T-cell (primary cell): Measurements from ENCODE around the gene CD27. TPM values are rescaled to one million over a fixed set of nuclear protein-coding genes. Genes with fewer than 3 reads are reported as not detected.
"Not testable (repeated sequence)": the region's sequence is repeated elsewhere in the genome, so short reads cannot be mapped to it uniquely, and the experiment has no call there.

Source experiments
- ATAC-seq, 4 experiments: fragments of 200-7000 bp in 3 of 4; fragments of 150-1000 bp in 1 of 4; cut with Tn5 transposase; replicated peaks in 1 of 4; 1 replicate in 3 of 4; 2 replicates in 1 of 4; pipeline ENCODE4 v1.10.0; 2021; ENCODE audit warnings: moderate library complexity in 3 of 4, mild to moderate bottlenecking in 2 of 4, moderate number of reproducible peaks in 1 of 4
- CTCF ChIA-PET, 2 donors: fragments of 300-600 bp; sonication (Branson Sonifier 250); formaldehyde crosslinking; loops; one replicate each; lab custom pipeline; 2022; ENCODE audit warnings: antibody characterized with exemption in 2 of 2; lab: Charles Lee
- POLR2A ChIA-PET, 2 donors: fragments of 300-600 bp; sonication (Branson Sonifier 250); formaldehyde crosslinking; loops; one replicate each; lab custom pipeline; 2022; ENCODE audit warnings: antibody characterized with exemption in 2 of 2; lab: Charles Lee
- DNase-seq, 35 experiments: peaks; one replicate each; pipeline versions ENCODE4 v3.0.0 to v3.0.0-alpha.2; 2013 to 2023
- H3K27ac ChIP-seq: one replicate; pipeline ENCODE4 v1.5.1; 2013; ENCODE audit warnings: low read length
- H3K27me3 ChIP-seq, 2 experiments: replicated peaks in 1 of 2; 1 replicate in 1 of 2; 2 replicates in 1 of 2; pipeline versions ENCODE4 v1.6.1 to v1.7.0; 2013; ENCODE audit warnings: low read length in 1 of 2, mixed read lengths in 1 of 2; ENCODE audit not compliant: control insufficient read depth in 2 of 2, insufficient read depth in 2 of 2; ENCODE audit errors: extremely low read depth in 1 of 2
- H3K36me3 ChIP-seq, 2 donors: 1 replicate in 1 of 2; 2 replicates in 1 of 2; pipeline versions ENCODE4 v1.6.1 to v1.7.0; 2013; ENCODE audit warnings: low read length in 1 of 2; ENCODE audit not compliant: control insufficient read depth in 2 of 2, insufficient read depth in 1 of 2; ENCODE audit errors: extremely low read depth in 1 of 2
- H3K4me1 ChIP-seq, 2 experiments: 1 replicate in 1 of 2; 2 replicates in 1 of 2; pipeline versions ENCODE4 v1.6.1 to v1.7.0; 2013; ENCODE audit warnings: low read length in 2 of 2, mixed read lengths in 1 of 2; ENCODE audit not compliant: insufficient read depth in 2 of 2, control insufficient read depth in 1 of 2; ENCODE audit errors: extremely low read depth in 1 of 2
- H3K4me3 ChIP-seq, 2 donors: 1 replicate in 1 of 2; 2 replicates in 1 of 2; pipeline versions ENCODE4 v1.5.1 to v1.7.0; 2013; ENCODE audit warnings: mild to moderate bottlenecking in 2 of 2, low read length in 1 of 2, moderate library complexity in 1 of 2; ENCODE audit not compliant: control insufficient read depth in 1 of 2; ENCODE audit errors: extremely low read depth in 1 of 2
- H3K9me3 ChIP-seq: 2 replicates; pipeline ENCODE4 v1.7.0; 2013
- H3K27ac Mint-ChIP-seq, 2 donors: one replicate each; pipeline ENCODE4 v1.8.0; 2020 to 2021; ENCODE audit warnings: mild to moderate bottlenecking in 2 of 2, mixed read lengths in 2 of 2
- H3K27me3 Mint-ChIP-seq, 2 donors: one replicate each; pipeline ENCODE4 v1.8.0; 2021 to 2022; ENCODE audit warnings: mixed read lengths in 2 of 2
- H3K36me3 Mint-ChIP-seq: one replicate; pipeline ENCODE4 v1.8.0; 2021; ENCODE audit warnings: mixed read lengths
- H3K4me1 Mint-ChIP-seq, 3 donors: one replicate each; pipeline ENCODE4 v1.8.0; 2020 to 2022; ENCODE audit warnings: mixed read lengths in 3 of 3, mild to moderate bottlenecking in 1 of 3
- H3K4me3 Mint-ChIP-seq, 3 donors: one replicate each; pipeline ENCODE4 v1.8.0; 2020 to 2022; ENCODE audit warnings: mild to moderate bottlenecking in 3 of 3, mixed read lengths in 3 of 3, moderate library complexity in 3 of 3
- H3K9me3 Mint-ChIP-seq, 3 donors: one replicate each; pipeline ENCODE4 v1.8.0; 2020 to 2022; ENCODE audit warnings: mixed read lengths in 3 of 3
- WGBS: methylation state at CpG from one replicate; pipeline ENCODE4 v1.1.5; 2013; ENCODE audit warnings: missing lambda C conversion rate; ENCODE audit not compliant: insufficient coverage; 5-methylcytosine and 5-hydroxymethylcytosine counted together
- total RNA-seq, 35 experiments: library from RNA in 6 of 35; stranded (reverse) in 6 of 35; fragments of 120-200 nt in 1 of 35; gene quantifications; one replicate each; pipeline versions ENCODE4 v1.2.1 to v1.2.4 and lab custom pipeline; 2013 to 2026

Gene CD27
- total RNA-seq, 5 donors from 2014 or later (not counting 1 experiment from before 2014, with no cell fraction given), result 94.0 to 140 (median 138) TPM

DNA sequence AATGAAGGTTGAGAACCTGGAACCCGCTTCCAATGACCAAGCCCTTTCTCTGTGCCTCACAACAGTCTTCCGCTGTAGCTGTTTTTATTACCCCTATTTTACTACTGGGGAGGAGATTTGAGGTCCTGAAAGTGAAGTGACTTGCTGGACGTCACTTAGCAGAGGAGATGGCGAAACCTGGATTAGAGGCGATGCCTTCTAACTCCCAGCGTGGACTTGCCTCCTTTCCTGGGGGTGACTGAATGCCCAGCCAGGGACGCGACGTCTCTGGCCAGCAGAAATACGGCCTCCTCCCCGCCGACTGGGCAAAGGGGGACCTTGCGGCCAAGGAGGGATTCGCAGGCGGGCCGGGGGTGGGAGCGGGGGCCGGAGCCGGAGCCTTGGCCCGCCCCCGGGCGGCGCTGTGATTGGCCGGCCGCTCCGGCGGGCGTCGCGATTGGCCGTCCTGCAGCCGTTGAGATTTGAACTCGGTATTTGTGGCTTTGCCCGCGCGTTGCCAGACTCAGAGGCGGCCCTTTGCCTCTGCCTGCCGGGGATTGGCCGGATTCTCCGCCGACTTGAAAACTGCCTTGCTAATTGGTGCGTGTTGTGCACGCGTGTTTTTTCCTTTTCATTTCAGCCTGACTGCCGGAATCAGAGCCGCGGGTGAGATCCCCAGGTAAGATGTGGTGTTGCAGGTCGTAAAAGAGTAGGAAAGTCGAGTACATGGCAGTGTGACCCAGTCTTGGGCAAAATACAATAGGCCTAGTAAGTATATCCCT is 48.9 kb downstream of the CD27 start, which contains the start of gene NCAPD2:
NCAPD2 (plus strand) TSS at position 606 of the 761 bp plus-strand sequence. CDS start 997 bp downstream, outside the sequence.
- DNase-seq (peak; percentile 86 to 97 (median 94)), ATAC-seq (peak; percentile 86 to 91 (median 90))
- Mint-ChIP-seq H3K4me1 (peaks cover 37 to 40% (median 40%) of the 10 kb centered on the region in 3 donors), H3K4me3 (peak within 1 kb of the TSS; percentile 93 to 97 (median 93)), H3K27me3 (no peaks in the 10 kb centered on the region), H3K9me3 (no peaks in the 10 kb centered on the region), H3K36me3 (peaks cover 17% of the 10 kb centered on the region), H3K27ac (peak within 1 kb of the TSS; percentile 91 to 98)
- under 1% methylated on average over 47 of the region's 49 CpGs for WGBS
- Histone ChIP-seq H3K4me1 (peaks cover 21 to 33% of the 10 kb centered on the region in 2 experiments), H3K27me3 (no peaks in the 10 kb centered on the region), H3K27ac (peak within 1 kb of the TSS; percentile 88), H3K36me3 (peaks cover 0 to 32% of the 10 kb centered on the region in 2 donors), H3K4me3 (peak within 1 kb of the TSS; percentile 94 to 99), H3K9me3 (no peaks in the 10 kb centered on the region)
- POLR2A ChIA-PET, result interaction anchor here (0.6 to 1.4 kb wide), 3 partner anchors 23 to 196 kb away, joined by 3 to 11 read pairs (median 5); partner anchors contain the start of genes VAMP1 (in 1 of the 2) and ZNF384 (in 1 of the 2)
- CTCF ChIA-PET, result interaction anchor here in 1 of 2 donors (0.7 to 2.0 kb wide), 6 partner anchors 23 to 70 kb away, joined by 3 to 10 read pairs (median 4); partner anchors contain the start of gene VAMP1

DNA sequence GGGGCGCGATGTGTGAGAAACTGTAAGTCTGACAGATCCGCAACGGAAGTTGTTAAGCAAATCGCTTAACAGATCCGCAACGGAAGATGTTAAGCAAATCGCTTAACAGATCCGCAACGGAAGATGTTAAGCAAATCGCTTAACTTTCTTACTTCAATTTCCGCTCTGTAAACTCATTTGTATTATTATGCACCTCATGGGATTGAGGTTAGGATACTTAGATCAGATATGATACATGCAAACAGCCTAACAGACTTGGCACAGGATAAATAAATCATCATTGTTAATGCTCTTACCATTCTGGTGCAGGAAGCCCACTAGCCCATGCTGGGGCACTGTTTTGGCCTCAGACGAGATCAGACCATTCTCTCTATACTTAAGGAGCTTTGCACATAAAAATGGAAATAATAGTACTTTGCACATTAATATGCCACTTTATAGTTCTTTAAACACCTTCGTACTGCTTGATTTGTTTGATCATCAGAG is 49.5 kb downstream of the CD27 start:
- POLR2A ChIA-PET, result interaction anchor here in 1 of 2 donors (1.0 kb wide), 1 partner anchor 16 kb away, joined by 4 read pairs; no protein-coding TSS in a partner anchor

DNA sequence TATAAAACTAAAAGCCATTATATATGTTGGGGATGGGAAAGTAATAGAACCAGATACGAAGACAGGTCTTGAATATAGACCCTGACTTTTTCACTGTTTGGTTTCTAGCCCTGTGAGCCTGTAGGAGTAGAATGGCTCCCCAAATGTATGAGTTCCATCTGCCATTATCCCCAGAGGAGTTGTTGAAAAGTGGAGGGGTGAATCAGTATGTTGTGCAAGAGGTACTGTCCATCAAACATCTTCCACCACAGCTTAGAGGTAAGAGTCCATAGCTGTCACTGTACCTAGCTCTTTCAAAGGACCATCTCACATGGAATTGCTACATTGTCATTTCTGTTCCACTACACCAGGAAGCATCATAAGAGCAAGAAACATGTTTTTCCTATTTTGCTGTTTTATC is 50.2 kb downstream of the CD27 start:
- peak overlapping the region; percentile 15 to 99 for H3K4me3 ChIP-seq
- peak overlapping the region; percentile 43 for H3K27ac ChIP-seq
- CTCF ChIA-PET, result interaction anchor here (0.6 to 1.6 kb wide), 9 partner anchors 24 to 258 kb away, joined by 3 to 7 read pairs (median 4); partner anchors contain the start of genes GAPDH (in 1 of the 2), MLF2 (in 1 of the 2) and VAMP1 (in 1 of the 2)
- H3K9me3 ChIP-seq, result no peaks in the 10 kb centered on the region
- Mint-ChIP-seq H3K9me3 (no peaks in the 10 kb centered on the region), H3K36me3 (peaks cover 17% of the 10 kb centered on the region), H3K27ac (peak overlapping the region; percentile 91 to 98), H3K4me1 (peaks cover 37 to 40% (median 40%) of the 10 kb centered on the region in 3 donors), H3K27me3 (no peaks in the 10 kb centered on the region), H3K4me3 (peak overlapping the region; percentile 93 to 97 (median 93))
- ATAC-seq (no peak), DNase-seq (no peak)
- H3K4me1 ChIP-seq, result peaks cover 21 to 33% of the 10 kb centered on the region in 2 experiments
- peaks cover 0 to 42% of the 10 kb centered on the region in 2 donors for H3K36me3 ChIP-seq
- no CpG with 5 or more reads among the region's 1 CpG for WGBS
- POLR2A ChIA-PET, result interaction anchor here in 1 of 2 donors (1.0 kb wide), 1 partner anchor 15 kb away, joined by 4 read pairs; no protein-coding TSS in a partner anchor
- no peaks in the 10 kb centered on the region for H3K27me3 ChIP-seq

More for the DNA sequence above, 49.5 kb downstream of the CD27 start:
- Histone ChIP-seq H3K4me1 (peaks cover 21 to 33% of the 10 kb centered on the region in 2 experiments), H3K9me3 (no peaks in the 10 kb centered on the region), H3K4me3 (peak overlapping the region; percentile 94 to 99), H3K36me3 (peaks cover 0 to 38% of the 10 kb centered on the region in 2 donors), H3K27me3 (no peaks in the 10 kb centered on the region), H3K27ac (peak overlapping the region; percentile 43)
- H3K27me3 Mint-ChIP-seq, result no peaks in the 10 kb centered on the region
- H3K27ac Mint-ChIP-seq, result peak overlapping the region; percentile 91 to 98
- CTCF ChIA-PET, result interaction anchor here in 1 of 2 donors (0.7 to 1.6 kb wide), 7 partner anchors 23 to 259 kb away, joined by 3 to 7 read pairs (median 4); partner anchors contain the start of genes MLF2 and VAMP1
- ATAC-seq (peak; percentile 2 to 54 (median 48)), DNase-seq (no peak)
- WGBS, result 0% methylated on average over 2 of the region's 14 CpGs
- H3K36me3 Mint-ChIP-seq, result peaks cover 17% of the 10 kb centered on the region
- H3K4me3 Mint-ChIP-seq, result peak overlapping the region; percentile 93 to 97 (median 93)
- no peaks in the 10 kb centered on the region for H3K9me3 Mint-ChIP-seq
- H3K4me1 Mint-ChIP-seq, result peaks cover 37 to 40% (median 40%) of the 10 kb centered on the region in 3 donors

DNA sequence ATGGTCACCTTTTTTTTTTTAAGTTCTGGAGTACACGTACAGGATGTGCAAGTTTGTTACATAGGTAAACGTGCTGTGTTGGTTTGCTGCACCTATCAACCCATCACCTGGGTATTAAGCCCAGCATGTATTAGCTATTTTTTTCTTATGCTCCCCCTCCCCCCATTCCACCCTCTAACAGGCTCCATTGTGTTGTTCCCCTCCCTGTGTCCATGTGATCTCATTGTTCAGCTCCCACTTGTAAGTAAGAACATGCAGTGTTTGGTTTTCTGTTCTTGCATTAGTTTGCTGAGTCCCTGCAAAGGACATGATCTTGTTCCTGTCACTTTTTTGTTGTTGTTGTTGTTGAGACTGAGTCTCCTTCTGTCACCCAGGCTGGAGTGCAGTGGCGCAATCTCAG is 52.5 kb downstream of the CD27 start:
- not testable (repeated sequence) for H3K27me3 Mint-ChIP-seq, H3K36me3 Mint-ChIP-seq, H3K9me3 ChIP-seq, DNase-seq, H3K27ac ChIP-seq, H3K27me3 ChIP-seq, H3K4me3 Mint-ChIP-seq, H3K4me3 ChIP-seq, ATAC-seq, H3K9me3 Mint-ChIP-seq
- no CpG with 5 or more reads among the region's 3 CpGs for WGBS
- peaks cover 33 to 34% (median 33%) of the 10 kb centered on the region in 3 donors for H3K4me1 Mint-ChIP-seq
- CTCF ChIA-PET, result interaction anchor here in 1 of 2 donors (1.0 to 1.1 kb wide), 2 partner anchors 32 to 40 kb away, joined by 3 read pairs; no protein-coding TSS in a partner anchor
- peak overlapping the region; percentile 76 to 83 for H3K27ac Mint-ChIP-seq
- peaks cover 0 to 34% of the 10 kb centered on the region in 2 donors for H3K36me3 ChIP-seq
- POLR2A ChIA-PET, result interaction anchor here in 1 of 2 donors (0.6 kb wide), 1 partner anchor 15 kb away, joined by 8 read pairs; no protein-coding TSS in a partner anchor
- H3K4me1 ChIP-seq, result peaks cover 19 to 30% of the 10 kb centered on the region in 2 experiments

DNA sequence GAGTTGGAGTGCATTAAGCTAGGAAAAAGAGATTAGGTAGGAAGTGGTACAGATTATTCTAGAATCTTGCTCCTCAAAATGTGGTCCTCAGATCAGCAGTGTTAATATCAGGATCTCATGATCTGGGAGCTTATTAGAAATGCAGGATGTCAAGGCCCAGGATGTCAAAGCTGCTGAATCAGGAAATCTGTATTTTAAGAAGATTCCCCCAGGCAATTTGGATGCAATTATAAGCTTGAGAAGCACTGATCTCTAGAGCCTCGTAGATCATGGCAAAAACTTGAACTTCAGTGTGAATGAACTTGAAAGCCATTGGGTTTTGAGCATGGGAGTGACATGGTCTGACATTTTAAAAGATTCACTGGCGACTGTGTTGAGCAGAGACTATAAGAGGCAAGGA is 55.7 kb downstream of the CD27 start:
- Histone ChIP-seq H3K9me3 (no peaks in the 10 kb centered on the region), H3K27me3 (no peaks in the 10 kb centered on the region), H3K4me1 (peaks cover 3 to 12% of the 10 kb centered on the region in 2 experiments), H3K4me3 (no peak overlapping the region), H3K27ac (no peak overlapping the region), H3K36me3 (peaks cover 0 to 40% of the 10 kb centered on the region in 2 donors)
- DNase-seq, result no peak
- 100% methylated on average over 2 of the region's 2 CpGs for WGBS
- Mint-ChIP-seq H3K9me3 (no peaks in the 10 kb centered on the region), H3K27ac (no peak overlapping the region), H3K36me3 (peaks cover 11% of the 10 kb centered on the region), H3K27me3 (no peaks in the 10 kb centered on the region), H3K4me3 (no peak overlapping the region), H3K4me1 (peaks cover 7 to 14% (median 12%) of the 10 kb centered on the region in 3 donors)
- CTCF ChIA-PET, result interaction anchor here (0.6 to 0.9 kb wide), 3 partner anchors 34 to 938 kb away, joined by 3 to 15 read pairs (median 6); partner anchors contain the start of gene GAPDH (in 1 of the 2)
- no peak for ATAC-seq
- POLR2A ChIA-PET, result interaction anchor here in 1 of 2 donors (0.7 to 0.8 kb wide), 2 partner anchors 17 to 693 kb away, joined by 4 to 6 read pairs; no protein-coding TSS in a partner anchor
